NCI-H2081 (cell line): Measurements from ENCODE around the gene PYGM.

Experiments
- DNase-seq, 2 experiments: peaks; one replicate each; lab custom pipeline; 2025; lab: John Stamatoyannopoulos, UW

PYGM gene

DNA sequence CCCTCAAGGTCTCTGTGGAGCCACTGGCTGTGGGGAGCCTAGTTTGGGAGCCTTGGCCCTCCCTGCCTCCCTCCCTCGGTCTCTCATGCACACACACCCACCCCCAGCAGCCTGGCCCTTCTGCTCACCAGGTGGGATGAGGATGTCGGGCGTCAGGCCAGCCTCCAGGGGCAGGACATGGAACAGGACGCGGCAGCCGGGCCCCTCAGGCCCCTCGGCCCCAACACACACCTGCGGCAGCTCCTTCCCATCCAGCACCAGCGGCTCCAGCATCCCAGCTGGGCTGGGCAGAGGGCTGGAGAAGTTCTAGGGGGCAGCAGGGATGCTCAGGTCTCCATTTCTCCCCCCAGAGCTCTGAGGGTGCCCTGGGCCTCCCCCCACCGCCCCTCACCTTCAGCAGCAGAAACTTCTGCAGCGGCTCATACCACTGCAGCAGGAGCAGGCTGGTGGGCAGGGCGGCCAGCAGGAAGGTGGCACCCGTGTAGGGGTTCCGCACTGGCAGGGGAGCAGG, 32.1 kb upstream of the PYGM start:
- DNase-seq, result no peak

DNA sequence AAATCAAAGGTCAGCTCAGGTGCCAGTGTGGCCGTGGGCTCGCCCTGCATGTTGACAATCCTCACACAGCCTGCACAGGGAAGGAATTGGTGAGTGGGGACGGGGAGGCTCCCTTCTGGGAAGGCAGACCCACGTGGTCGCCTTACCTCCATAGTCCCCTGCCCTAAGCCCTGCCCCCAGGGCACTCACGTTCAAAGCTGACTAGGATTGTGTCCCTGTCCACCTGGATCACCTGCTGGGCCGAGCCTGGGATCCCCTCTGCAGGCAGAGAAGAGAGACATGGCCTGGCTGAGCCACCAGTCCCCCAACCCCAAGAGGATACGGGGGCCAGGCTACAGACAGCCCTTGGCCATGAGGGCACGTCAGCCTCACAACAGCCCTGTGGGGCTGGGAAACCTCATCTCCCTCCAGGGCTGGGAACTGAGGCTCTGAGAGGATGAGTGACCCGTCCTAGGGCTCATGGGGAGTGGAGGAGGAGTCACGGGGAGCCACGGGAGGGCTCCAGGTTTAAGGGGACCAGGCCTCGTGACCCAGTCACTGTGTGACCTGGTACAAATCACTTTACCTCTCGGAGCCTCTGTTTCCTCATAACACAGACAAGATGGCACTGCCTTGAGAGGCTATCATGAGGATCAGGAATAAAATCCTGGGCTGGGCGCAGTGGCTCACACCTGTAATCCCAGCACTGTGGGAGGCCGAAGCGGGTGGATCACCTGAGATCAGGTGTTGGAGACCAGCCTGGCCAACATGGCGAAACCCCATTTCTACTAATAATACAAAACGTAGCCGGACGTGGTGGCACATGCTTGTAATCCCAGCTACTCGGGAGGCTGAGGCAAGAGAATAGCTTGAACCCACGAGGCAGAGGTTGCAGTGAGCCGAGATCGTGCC, 30.7 kb upstream of the PYGM start:
- no peak for DNase-seq

GRCh38 chr11:64789331-64790204, 29.8 kb upstream of the PYGM start:
- DNase-seq, result no peak

GRCh38 chr11:64788321-64789215, 28.8 kb upstream of the PYGM start:
- DNase-seq, result no peak

DNA sequence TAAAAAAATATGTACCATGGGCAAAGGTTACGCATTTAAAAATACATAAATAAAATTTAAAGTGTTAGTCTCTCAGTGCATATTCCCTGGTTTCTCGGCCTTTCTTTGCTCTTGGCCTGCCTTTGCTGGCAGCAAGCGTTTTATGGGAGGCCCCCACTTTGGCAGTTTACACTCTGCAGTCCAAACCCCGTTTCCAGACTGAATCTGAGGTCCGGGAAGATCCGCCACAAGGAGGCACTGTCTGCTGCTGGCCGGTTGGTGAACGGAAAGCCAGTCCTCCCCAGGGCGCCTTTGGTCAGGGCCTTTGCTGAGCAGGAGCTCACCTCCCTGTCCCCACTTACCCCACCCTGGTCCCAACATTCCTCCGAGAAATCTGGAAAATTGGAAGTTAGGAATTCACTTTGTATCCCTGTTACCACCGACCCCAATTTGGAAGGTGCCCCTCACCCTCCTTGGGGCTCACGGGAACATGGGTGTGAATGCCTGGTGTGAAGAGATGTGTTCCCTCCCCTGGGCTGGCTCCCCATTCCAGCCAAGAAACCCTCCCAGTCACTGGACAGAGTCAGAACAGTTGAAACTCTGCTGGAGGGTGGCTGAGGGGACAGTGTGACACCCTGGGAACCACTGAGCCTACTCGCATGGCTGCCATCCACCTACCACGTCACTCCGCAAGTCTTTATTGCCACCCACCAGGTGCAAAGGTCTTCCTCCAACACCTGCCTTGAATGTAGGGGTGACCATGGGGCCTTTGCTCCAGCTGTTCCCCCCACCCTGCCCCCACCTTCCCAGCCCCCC, 27.9 kb upstream of the PYGM start:
- peak; percentile 3 to 17 for DNase-seq

DNA sequence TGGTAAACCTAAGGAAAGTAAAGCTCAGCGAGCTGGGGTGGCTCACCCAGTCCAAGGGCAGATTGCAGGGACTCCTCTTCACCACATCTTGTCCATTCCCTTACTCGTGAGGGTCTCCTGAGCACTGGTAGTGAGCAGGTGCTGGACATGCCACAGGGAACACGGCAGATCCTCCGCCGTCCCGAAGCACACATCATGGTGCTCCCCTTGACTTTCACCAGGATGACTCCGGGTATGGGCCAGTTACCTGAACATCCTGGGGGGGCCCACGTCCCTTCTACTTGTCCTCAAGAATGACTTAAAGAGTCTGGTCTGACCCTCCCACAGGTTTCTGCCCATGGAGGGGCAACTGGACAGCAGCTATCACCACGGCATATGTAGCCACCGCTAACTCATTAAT, 26.5 kb upstream of the PYGM start:
- no peak for DNase-seq

- no peak for DNase-seq
These were observed 25.2 kb upstream of the PYGM start for GRCh38 chr11:64784813-64785581.

GRCh38 chr11:64778473-64779298, 18.9 kb upstream of the PYGM start, which contains the start of gene SF1:
Gene SF1, minus strand, starts transcription at chr11:64778542. Its CDS starts 150 bp downstream, at chr11:64778392.
- DNase-seq, result peak; percentile 100

- DNase-seq, result no peak
These were observed 18.4 kb upstream of the PYGM start for GRCh38 chr11:64778223-64778472.

DNA sequence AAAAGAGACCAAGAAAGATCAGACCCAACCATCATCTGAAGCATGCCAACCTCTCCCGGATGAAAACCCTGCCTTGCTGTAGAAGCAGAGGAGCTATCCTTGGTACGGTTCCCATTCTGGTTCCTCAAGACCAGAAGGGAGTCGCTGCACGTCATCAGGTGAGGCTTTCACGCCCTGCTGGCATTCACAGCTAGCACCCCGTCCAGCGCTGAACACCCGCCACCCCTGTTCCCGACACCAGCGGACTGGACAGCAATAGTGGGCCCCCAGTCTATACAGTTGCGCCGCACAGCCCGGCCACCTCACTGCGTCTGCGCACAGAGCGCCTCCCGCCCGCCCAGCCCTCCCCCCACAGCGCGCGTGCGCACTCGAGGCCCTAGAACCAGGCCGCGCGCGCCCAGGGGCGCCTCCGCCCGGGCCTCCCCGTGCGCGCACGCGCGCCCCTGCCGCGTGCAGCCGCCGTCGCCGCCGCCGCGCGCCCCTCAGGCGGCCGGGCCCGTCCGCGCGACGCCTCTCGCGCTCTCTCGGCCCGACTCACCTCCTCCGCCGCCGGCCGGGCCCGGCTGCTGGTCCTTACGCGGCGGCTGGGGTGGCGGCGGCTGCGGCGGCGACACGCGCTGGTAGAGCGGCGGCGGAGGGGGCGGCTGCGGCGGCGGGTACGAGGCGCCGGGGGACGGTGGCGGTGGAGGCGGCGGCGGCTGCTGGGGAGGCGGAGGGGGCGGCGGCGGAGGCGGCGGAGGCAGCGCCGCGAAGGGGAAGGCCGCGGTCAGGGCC, 17.9 kb upstream of the PYGM start:
- DNase-seq, result peak; percentile 76 to 84

GRCh38 chr11:64776875-64777274, 17.1 kb upstream of the PYGM start:
- no peak for DNase-seq

GRCh38 chr11:64776425-64776824, 16.7 kb upstream of the PYGM start:
- DNase-seq, result no peak

GRCh38 chr11:64774144-64774543, 14.4 kb upstream of the PYGM start:
- DNase-seq, result no peak

GRCh38 chr11:64772303-64773018, 12.7 kb upstream of the PYGM start:
- DNase-seq, result no peak

- no peak for DNase-seq
These were observed 12.1 kb upstream of the PYGM start for GRCh38 chr11:64771861-64772260.

DNA sequence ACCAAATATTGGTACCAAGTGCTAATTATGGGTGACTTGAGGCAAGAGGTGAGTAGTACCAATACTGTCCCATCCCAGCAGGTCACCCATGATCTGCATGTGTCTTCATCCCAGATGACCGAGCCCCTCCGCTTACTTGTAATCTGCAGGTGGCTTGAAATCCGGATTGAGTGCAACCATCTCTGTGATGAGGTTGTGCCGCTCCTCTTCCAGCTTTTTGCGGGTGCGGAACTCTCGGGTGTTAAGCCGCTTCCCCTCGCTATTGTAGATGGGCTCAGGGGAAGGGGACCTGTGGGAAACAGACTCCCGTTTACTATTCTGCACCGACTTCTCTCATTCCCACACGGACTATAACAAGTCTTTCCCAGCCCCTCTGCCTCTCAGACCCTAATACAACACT, 10.3 kb upstream of the PYGM start:
- no peak for DNase-seq

DNA sequence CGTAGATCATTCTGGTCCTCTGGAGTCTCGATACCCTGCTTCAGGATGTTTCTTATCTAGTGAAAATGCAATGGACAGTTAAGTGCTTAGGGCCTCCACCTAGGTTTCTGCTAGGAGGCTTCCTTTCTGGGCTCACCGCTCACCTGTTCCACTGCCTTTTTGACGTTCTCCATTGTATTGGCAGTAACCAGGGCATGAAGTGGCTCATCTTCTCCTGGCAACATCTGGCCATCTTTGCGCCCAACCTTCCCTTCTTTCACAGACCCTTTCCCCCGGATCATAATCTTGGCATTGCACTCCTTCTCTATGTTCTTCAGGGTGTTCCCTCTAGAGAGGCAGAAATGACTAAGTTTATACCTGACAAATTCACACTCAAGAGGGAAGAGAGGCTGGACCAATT, 9.5 kb upstream of the PYGM start:
- DNase-seq, result no peak

DNA sequence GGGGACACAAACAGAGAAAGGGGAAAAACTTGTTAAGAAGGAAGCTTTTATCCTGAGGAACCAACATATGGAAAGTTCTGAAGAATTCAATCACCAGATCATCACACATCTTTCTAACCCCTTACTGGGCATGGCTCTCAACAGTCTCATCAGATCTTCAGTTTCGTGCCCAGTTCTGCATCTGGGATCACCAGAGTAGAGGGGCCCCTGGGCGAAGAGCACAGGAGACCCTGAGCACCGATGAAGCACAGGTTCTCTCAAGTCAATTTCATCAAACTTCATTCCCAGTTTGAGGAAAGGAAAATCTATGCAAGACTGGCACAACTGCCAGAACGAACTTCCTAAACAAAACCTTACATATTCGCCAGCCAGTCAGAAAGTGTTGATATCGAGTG, 8.5 kb upstream of the PYGM start:
- DNase-seq, result no peak
